Endothelial cell of hepatic sinusoid (primary cell): ENCODE data around the gene HSP90B1.

Experiments used
- in situ Hi-C: cut with HindIII; loops from 2 replicates; pipeline ENCODE4 v1.10.0; 2017; ENCODE audit warnings: low sequenced_read_pairs

The HSP90B1 gene

GRCh38 chr12:103930034-103930786 is at the start of gene HSP90B1:
HSP90B1 (plus strand) TSS chr12:103930410; CDS start chr12:103930516, 106 bp downstream.
- in situ Hi-C loops: no loop called here

DNA sequence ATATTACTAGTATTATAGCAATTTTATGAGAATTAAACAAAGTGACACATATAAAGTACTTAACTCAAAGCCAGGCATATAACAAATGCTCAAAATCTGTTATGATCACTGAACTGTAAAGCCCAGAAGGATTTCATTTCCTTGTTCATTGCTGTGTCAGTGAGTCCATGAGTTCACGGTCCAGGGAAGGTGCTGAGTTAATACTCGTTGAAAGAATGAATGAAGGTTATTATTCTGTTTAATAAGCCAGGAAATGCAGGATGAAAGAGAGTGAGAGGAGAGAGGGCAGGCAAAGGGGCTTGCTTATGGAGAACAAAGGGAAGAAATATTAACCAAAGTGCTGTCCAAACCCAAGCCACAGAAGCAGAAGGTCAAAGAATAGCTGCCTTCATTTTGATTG is 48.9 kb upstream of the HSP90B1 start:
- in situ Hi-C loops: no loop called here

- in situ Hi-C loops: no loop called here
Observed at GRCh38 chr12:103882861-103883596, 47.2 kb upstream of the HSP90B1 start.

DNA sequence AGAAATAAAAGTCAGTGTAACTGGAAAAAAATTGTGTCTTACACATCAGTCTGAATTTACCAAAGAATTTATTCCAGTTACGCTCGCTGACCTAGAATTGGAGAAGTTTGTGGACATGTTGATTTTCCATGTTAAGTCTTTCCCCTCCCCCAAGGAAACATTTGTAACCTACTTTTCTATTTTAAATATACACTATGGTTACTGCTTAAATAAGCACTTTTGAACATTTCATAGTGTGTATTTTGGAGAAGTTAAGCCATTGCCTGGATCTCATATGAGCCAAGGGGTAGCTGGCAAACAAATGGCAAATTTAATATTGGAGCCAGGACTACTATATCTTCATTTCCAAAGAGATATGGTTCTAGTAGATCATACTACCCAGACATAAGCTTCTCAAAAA is 46.3 kb upstream of the HSP90B1 start:
- in situ Hi-C loops: no loop called here

DNA sequence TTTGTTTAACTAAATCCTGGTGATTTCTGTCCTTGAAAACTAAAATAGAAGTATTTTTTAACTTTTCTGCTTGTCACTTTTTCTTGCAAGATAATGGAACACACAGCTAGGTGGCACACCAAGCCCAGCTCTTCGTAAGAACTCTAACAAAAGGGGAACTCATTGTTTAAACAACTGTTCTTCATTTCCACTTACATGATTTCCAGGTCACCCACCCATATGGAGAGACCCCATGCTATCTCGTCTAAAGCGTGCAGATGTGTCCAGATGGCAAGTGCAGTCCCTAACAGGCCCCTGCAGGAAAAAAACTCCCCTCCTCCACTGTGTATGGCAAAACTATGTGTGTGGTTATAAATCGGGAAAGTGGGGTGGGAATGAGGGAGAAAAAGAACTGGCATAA is 45.9 kb upstream of the HSP90B1 start:
- in situ Hi-C loops: no loop called here

GRCh38 chr12:103886195-103886797 is 43.9 kb upstream of the HSP90B1 start:
- in situ Hi-C loops: no loop called here

DNA sequence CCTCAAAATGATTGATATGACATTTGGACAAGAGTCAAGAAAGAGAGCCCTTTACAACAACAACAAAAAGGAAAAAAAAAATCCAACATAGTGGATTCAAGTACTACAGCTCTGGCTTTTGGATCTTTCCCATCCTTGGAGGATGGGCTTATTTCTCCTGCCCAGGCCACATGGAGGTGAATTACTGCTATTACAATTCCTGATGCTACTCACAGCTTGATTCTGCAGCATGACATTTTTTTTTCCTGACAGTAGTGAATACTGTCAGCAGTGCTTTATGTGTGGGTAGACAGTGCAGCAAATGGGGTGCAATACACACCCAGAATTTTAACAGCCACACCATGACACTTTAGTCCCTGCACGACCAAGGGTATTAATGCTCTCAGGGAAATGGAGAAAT is 42.5 kb upstream of the HSP90B1 start:
- in situ Hi-C loops: no loop called here

GRCh38 chr12:103897316-103897715 is 32.9 kb upstream of the HSP90B1 start:
- in situ Hi-C loops: no loop called here

- in situ Hi-C loops: no loop called here
Observed at GRCh38 chr12:103901518-103902173, 28.6 kb upstream of the HSP90B1 start.

DNA sequence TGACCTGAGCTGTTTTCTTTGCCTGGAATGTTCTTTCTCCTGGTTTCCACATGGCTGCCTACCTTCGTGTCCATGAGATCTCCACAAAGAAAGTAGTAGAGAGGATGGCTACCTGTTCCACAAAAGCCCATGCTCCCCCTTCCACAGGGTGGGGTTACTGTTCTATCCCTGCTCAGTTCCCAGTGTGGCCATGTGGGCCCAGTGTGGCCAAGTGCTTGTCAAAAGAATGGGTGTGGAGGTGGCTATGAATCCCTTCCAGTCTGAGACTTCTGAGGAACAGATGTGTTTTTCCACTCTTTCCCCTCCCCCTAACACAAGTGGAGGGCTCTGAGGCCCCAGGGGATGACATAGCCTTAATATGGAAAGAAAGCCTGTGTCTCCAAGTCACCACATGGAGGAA is 26.2 kb upstream of the HSP90B1 start:
- in situ Hi-C loops: no loop called here

DNA sequence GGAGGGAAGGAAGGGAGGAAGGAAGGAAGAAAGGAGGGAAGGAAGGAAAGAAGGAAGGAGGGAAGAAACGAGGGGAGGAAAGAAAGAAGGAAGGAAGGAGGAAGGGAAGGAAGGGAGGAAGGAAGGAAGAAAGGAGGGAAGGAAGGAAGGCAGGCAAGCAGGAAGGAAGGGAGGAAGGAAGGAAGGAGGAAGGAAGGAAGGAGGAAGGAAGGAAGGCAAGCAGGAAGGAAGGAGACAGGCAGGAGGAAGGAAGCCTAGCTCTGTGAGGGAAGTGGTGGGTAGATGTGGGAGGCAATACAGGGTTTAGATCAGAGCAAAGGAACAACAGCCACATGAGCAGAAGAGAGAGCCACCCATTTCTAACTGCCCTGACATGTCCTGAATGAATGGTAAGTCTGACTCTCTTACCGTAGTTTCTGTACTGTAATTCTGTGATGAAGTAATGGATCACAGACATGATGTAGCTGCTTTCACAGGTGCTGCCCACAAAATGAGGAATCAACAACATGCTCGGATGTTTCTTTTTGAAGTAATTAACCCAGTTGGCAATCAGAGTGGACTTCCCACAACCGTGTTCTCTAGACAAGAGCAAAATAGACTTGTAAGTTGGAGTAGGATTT is 24.4 kb upstream of the HSP90B1 start:
- in situ Hi-C loops: no loop called here

GRCh38 chr12:103908246-103908541 is 22.0 kb upstream of the HSP90B1 start:
- in situ Hi-C loops: no loop called here

- in situ Hi-C loops: no loop called here
Observed at GRCh38 chr12:103908877-103909276, 21.3 kb upstream of the HSP90B1 start.

- in situ Hi-C loops: no loop called here
Observed at GRCh38 chr12:103909811-103910210, 20.4 kb upstream of the HSP90B1 start.

DNA sequence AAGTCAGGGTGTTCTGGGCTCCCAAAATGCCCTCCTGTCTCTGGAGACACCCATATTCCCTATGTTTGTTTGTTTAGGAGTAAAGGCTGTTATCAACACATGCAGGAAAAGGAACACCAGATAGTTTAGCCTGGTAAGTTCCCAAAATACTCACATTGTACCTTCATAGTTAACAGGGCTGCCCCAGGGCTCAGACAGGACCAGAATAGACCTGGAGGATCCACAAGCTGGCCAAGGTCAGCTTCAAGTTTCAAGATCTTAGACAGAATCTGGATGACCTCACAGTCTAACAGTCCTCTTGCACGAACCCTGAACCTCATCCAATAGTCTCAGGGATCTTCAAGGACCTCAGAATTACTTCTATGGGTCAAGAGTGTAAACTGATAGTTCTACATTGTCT is 18.1 kb upstream of the HSP90B1 start:
- in situ Hi-C loops: no loop called here

GRCh38 chr12:103913100-103913499 is 17.1 kb upstream of the HSP90B1 start:
- in situ Hi-C loops: no loop called here

DNA sequence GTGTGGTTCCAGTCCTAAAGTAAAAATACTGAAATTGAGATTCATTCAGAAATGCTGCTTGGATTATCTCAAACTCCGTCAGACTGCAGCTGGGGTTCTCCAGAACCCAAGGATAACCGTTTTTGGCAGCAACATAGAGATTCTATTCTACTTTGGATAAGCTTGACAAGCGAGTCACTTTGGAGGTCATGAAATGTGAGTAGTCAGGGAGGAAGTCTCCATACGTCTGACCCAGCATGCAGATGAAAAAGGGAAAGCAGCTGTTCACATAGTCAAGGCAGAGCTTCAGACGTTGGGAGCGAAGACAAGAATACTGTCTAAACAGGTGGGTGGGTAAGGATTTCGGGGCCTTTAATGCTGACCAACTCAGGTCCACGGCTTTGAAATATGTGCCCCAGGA is 14.9 kb upstream of the HSP90B1 start:
- in situ Hi-C loops: no loop called here

DNA sequence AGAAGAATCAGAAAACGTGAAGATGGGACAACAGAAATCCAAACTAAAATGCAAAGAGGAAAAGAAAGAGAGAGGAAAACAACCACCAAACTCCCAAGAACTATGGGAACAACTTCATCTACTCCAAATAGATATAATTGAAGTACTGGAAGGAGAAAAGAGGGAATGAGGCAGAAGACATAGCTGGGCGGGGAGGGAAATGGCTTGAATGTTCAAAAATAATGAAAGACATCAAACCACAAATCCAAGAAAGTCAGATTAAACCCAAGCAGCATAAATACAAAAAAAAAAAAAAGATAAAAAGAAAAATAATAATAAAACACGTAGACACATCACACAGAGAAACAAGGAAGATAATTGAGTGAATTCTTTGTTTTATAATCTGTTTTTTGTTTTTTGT is 12.3 kb upstream of the HSP90B1 start:
- in situ Hi-C loops: no loop called here

DNA sequence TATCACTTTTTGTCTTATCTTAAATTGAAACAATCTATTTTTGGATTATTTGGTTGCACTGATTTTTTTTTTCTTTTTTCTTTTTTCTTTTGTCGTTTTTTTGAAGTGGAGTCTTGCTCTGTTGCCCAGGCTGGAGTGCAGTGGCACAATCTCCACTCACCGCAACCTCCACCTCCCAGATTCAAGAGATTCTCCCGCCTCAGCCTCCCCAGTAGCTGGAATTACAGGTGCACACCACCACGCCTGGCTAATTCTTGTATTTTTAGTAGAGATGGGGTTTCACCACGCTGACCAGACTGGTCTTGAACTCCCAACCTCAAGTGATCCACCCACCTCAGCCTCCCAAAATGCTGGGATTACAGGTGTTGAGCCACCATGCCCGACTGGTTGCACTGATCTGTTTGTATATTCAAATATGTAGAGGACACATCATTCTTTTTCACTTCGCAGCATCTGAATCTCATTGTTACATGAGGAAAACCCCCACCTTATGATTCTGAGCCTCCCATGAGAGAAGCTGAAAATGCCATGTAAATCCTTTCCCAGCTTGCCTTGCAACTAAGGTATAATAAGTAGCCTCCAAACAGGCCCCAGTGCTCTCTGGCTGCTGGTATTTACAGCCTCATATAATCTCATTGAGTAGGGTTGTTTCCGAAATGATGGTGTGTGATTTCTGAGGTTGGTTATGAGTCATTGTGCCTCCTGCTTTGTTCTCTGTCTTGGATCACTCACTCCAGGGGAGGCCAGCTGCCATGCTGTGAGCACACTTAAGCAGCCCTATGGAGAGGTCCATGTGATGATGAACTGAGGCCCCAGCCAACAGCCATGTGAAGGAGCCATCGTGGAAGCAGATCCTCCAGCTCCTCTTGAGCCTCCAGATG is 5.2 kb upstream of the HSP90B1 start:
- in situ Hi-C loops: no loop called here

- in situ Hi-C loops: no loop called here
Observed at GRCh38 chr12:103928682-103929045, 1.5 kb upstream of the HSP90B1 start.
